B cell (primary cell): ENCODE measurements around the gene HSD17B4. TPM values are rescaled to one million over a fixed set of nuclear protein-coding genes. Genes with fewer than 3 reads are reported as not detected.

ENCODE experiments used
- ATAC-seq: fragments of 200-7000 bp; cut with Tn5 transposase; one replicate; pipeline ENCODE4 v1.10.0; 2021; ENCODE audit warnings: low read depth, mild to moderate bottlenecking, moderate number of reproducible peaks, moderate library complexity
- CTCF ChIA-PET: fragments of 350-600 bp; sonication (Branson Sonifier 250); formaldehyde crosslinking; loops from one replicate; lab custom pipeline; 2021; ENCODE audit warnings: antibody characterized with exemption, inconsistent platforms; lab: Charles Lee
- POLR2A ChIA-PET: fragments of 350-600 bp; sonication (Branson Sonifier 250); formaldehyde crosslinking; loops from one replicate; lab custom pipeline; 2021; ENCODE audit warnings: antibody characterized with exemption; lab: Charles Lee
- DNase-seq: peaks from one replicate; pipeline ENCODE4 v3.0.0; 2013
- H2AFZ ChIP-seq: 2 replicates; pipeline ENCODE4 v1.6.1; 2012; ENCODE audit warnings: mild to moderate bottlenecking, low read depth, low read length; ENCODE audit not compliant: insufficient read depth, poor library complexity, severe bottlenecking
- H3K27ac ChIP-seq, 2 donors: 1 replicate in 1 of 2; 2 replicates in 1 of 2; pipeline ENCODE4 v1.5.1; 2012 to 2013; ENCODE audit warnings: low read length in 2 of 2, mild to moderate bottlenecking in 2 of 2, moderate library complexity in 1 of 2
- H3K27me3 ChIP-seq, 4 experiments: fragments of 200-600 bp in 1 of 4; sonication (generic) in 1 of 4; replicated peaks in 1 of 4; 1 replicate in 2 of 4; 2 replicates in 2 of 4; pipeline versions ENCODE4 v1.6.1 to v1.7.0; 2013 to 2016; ENCODE audit warnings: low read length in 3 of 4, mild to moderate bottlenecking in 2 of 4, mixed read lengths in 1 of 4, moderate library complexity in 1 of 4; ENCODE audit not compliant: insufficient read depth in 4 of 4, control insufficient read depth in 3 of 4; ENCODE audit errors: control extremely low read depth in 1 of 4
- H3K36me3 ChIP-seq, 2 experiments: replicated peaks in 1 of 2; 1 replicate in 1 of 2; 2 replicates in 1 of 2; pipeline versions ENCODE4 v1.6.1 to v1.7.1; 2013; ENCODE audit warnings: low read length in 1 of 2; ENCODE audit not compliant: insufficient read depth in 2 of 2, control insufficient read depth in 1 of 2; ENCODE audit errors: control extremely low read depth in 1 of 2, extremely low read depth in 1 of 2
- H3K4me1 ChIP-seq, 2 donors: fragments of 200-600 bp in 1 of 2; sonication (generic) in 1 of 2; 1 replicate in 1 of 2; 2 replicates in 1 of 2; pipeline versions ENCODE4 v1.5.1 to v1.6.1; 2013 to 2017; ENCODE audit warnings: low read length in 2 of 2; ENCODE audit not compliant: control insufficient read depth in 2 of 2, insufficient read depth in 2 of 2
- H3K4me2 ChIP-seq: replicated peaks from 2 replicates; pipeline ENCODE3; 2012; ENCODE audit warnings: mild to moderate bottlenecking, low read depth, low read length; ENCODE audit not compliant: poor library complexity, severe bottlenecking
- H3K4me3 ChIP-seq, 5 experiments: fragments of 200-600 bp in 1 of 5; sonication (generic) in 1 of 5; 1 replicate in 3 of 5; 2 replicates in 2 of 5; pipeline versions ENCODE4 v1.5.1 to v1.7.0; 2011 to 2016; ENCODE audit warnings: low read length in 4 of 5, mild to moderate bottlenecking in 4 of 5, low read depth in 2 of 5, control low read depth in 1 of 5, moderate library complexity in 1 of 5; ENCODE audit not compliant: insufficient read depth in 1 of 5; ENCODE audit errors: control extremely low read depth in 1 of 5, extremely low read depth in 1 of 5
- H3K79me2 ChIP-seq: fragments of 200-600 bp; sonication (generic); one replicate; pipeline ENCODE4 v1.6.0; 2016; ENCODE audit warnings: low read length; ENCODE audit not compliant: control insufficient read depth, insufficient read depth
- H3K9ac ChIP-seq: fragments of 200-600 bp; sonication (generic); 2 replicates; pipeline ENCODE4 v1.6.1; 2017; ENCODE audit warnings: mild to moderate bottlenecking, low read length, moderate library complexity
- H3K9me3 ChIP-seq, 3 donors: one replicate each; pipeline versions ENCODE4 v1.6.1 to v1.7.1; 2013; ENCODE audit warnings: low read length in 2 of 3; ENCODE audit not compliant: control insufficient read depth in 2 of 3, insufficient read depth in 1 of 3; ENCODE audit errors: control extremely low read depth in 1 of 3
- H4K20me1 ChIP-seq: 2 replicates; pipeline ENCODE4 v1.6.0; 2012; ENCODE audit warnings: mild to moderate bottlenecking, low read length; ENCODE audit not compliant: insufficient read depth, control insufficient read depth, poor library complexity, severe bottlenecking
- H3K27ac Mint-ChIP-seq: one replicate; pipeline ENCODE4 v1.8.0; 2021; ENCODE audit warnings: mixed read lengths
- H3K27me3 Mint-ChIP-seq: one replicate; pipeline ENCODE4 v1.8.0; 2021; ENCODE audit warnings: mixed read lengths
- H3K4me1 Mint-ChIP-seq: one replicate; pipeline ENCODE4 v1.8.0; 2021; ENCODE audit warnings: mixed read lengths
- H3K4me3 Mint-ChIP-seq: one replicate; pipeline ENCODE4 v1.8.0; 2021; ENCODE audit warnings: mixed read lengths
- H3K9me3 Mint-ChIP-seq: one replicate; pipeline ENCODE4 v1.8.0; 2022; ENCODE audit warnings: mixed read lengths; ENCODE audit not compliant: insufficient read depth
- EZH2 ChIP-seq: IDR thresholded peaks from 2 replicates; pipeline ENCODE4 v1.6.1; 2012; ENCODE audit warnings: borderline replicate concordance, low read depth, mild to moderate bottlenecking, moderate library complexity, low read length; ENCODE audit not compliant: insufficient read depth, poor library complexity, severe bottlenecking
- WGBS: methylation state at CpG from one replicate; pipeline ENCODE4 v1.1.5; 2013; ENCODE audit warnings: missing lambda C conversion rate; ENCODE audit not compliant: insufficient coverage; 5-methylcytosine and 5-hydroxymethylcytosine counted together
- intact Hi-C: fragments of 100-400 bp; cut with micrococcal nuclease; formaldehyde crosslinking; loops from one replicate; pipeline ENCODE4 v1.10.0; 2022
- polyA plus RNA-seq: library from polyadenylated mRNA; depleted of rRNA; stranded (reverse); fragments of >200 nt; gene quantifications from 2 replicates; pipeline ENCODE4 v1.2.3, GENCODE V29; 2012
- total RNA-seq, 2 donors: library from RNA; stranded (reverse); fragments of 120-200 nt in 1 of 2; gene quantifications; 1 replicate in 1 of 2; 2 replicates in 1 of 2; pipeline versions ENCODE4 v1.2.3 to v1.2.4, GENCODE V29; 2013 to 2022
- TF ChIP-seq, protein P1 (sequence below): fragments of 200-600 bp; IDR thresholded peaks from one replicate; pipeline ENCODE4 v1.8.0; 2022; ENCODE audit warnings: antibody characterized with exemption, mild to moderate bottlenecking

Gene HSD17B4
- total and polyA plus RNA-seq, 2 donors (not counting 1 experiment from before 2014, with no cell fraction given): 114 to 125 TPM

- ChIA-PET POLR2A (no interaction called here), CTCF (no interaction called here)
- Histone ChIP-seq H3K27me3 (no peaks in the 10 kb centered on the region), H4K20me1 (no peaks in the 10 kb centered on the region), H2AFZ (no peak overlapping the region), H3K4me2 (no peak overlapping the region), H3K4me3 (no peak overlapping the region), H3K27ac (no peak overlapping the region), H3K9ac (no peak overlapping the region), H3K9me3 (no peaks in the 10 kb centered on the region), H3K79me2 (no peaks in the 10 kb centered on the region), H3K36me3 (peaks cover 11 to 36% of the 10 kb centered on the region in 2 experiments), H3K4me1 (no peaks in the 10 kb centered on the region)
- TF ChIP-seq, protein P1, sequence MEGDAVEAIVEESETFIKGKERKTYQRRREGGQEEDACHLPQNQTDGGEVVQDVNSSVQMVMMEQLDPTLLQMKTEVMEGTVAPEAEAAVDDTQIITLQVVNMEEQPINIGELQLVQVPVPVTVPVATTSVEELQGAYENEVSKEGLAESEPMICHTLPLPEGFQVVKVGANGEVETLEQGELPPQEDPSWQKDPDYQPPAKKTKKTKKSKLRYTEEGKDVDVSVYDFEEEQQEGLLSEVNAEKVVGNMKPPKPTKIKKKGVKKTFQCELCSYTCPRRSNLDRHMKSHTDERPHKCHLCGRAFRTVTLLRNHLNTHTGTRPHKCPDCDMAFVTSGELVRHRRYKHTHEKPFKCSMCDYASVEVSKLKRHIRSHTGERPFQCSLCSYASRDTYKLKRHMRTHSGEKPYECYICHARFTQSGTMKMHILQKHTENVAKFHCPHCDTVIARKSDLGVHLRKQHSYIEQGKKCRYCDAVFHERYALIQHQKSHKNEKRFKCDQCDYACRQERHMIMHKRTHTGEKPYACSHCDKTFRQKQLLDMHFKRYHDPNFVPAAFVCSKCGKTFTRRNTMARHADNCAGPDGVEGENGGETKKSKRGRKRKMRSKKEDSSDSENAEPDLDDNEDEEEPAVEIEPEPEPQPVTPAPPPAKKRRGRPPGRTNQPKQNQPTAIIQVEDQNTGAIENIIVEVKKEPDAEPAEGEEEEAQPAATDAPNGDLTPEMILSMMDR: no peak
- no peak for TF ChIP-seq EZH2
- no peak for ATAC-seq
- H3K27me3 Mint-ChIP-seq: no peaks in the 10 kb centered on the region
- no peak overlapping the region for H3K4me3 Mint-ChIP-seq
- H3K27ac Mint-ChIP-seq: no peak overlapping the region
- intact Hi-C loops: no loop called here
- no CpG with 5 or more reads among the region's 2 CpGs for WGBS
- no peak for DNase-seq
- no peaks in the 10 kb centered on the region for H3K9me3 Mint-ChIP-seq
- peaks cover 5% of the 10 kb centered on the region for H3K4me1 Mint-ChIP-seq
Observed at GRCh38 chr5:119529811-119530210, 77.5 kb downstream of the HSD17B4 start.

- no peak overlapping the region for H3K4me3 Mint-ChIP-seq
- ATAC-seq: no peak
- WGBS: no CpG with 5 or more reads among the region's 3 CpGs
Observed at GRCh38 chr5:119532637-119533036, 80.3 kb downstream of the HSD17B4 start.

More at GRCh38 chr5:119532637-119533036, 80.3 kb downstream of the HSD17B4 start:
- TF ChIP-seq EZH2: no peak
- TF ChIP-seq, protein P1: no peak
- POLR2A ChIA-PET: no interaction called here
- Histone ChIP-seq H3K9ac (no peak overlapping the region), H3K36me3 (peaks cover 9 to 35% of the 10 kb centered on the region in 2 experiments), H3K4me2 (no peak overlapping the region), H4K20me1 (no peaks in the 10 kb centered on the region), H3K27ac (no peak overlapping the region), H3K79me2 (no peaks in the 10 kb centered on the region), H2AFZ (no peak overlapping the region), H3K4me3 (no peak overlapping the region), H3K27me3 (no peaks in the 10 kb centered on the region), H3K4me1 (no peaks in the 10 kb centered on the region), H3K9me3 (no peaks in the 10 kb centered on the region)
- Mint-ChIP-seq H3K27me3 (no peaks in the 10 kb centered on the region), H3K4me1 (no peaks in the 10 kb centered on the region), H3K9me3 (no peaks in the 10 kb centered on the region), H3K27ac (no peak overlapping the region)
- no peak for DNase-seq
- CTCF ChIA-PET: no interaction called here
- intact Hi-C loops: no loop called here
